Stimulated activated CD4-positive, alpha-beta T cell treated with anti-CD3 and anti-CD28 coated beads, Interleukin-12 subunit alpha, Interleukin-12 subunit beta, amount 100 ng/mL, for 48 hours (primary cell): ENCODE data around the gene LY6G6F.
"Not testable (repeated sequence)": the region's sequence is repeated elsewhere in the genome, so short reads cannot be mapped to it uniquely, and the experiment has no call there.

Experiments used
- DNase-seq, 3 donors: peaks; one replicate each; pipeline ENCODE4 v3.0.0-alpha.2; 2020; ENCODE audit warnings: low read depth in 2 of 3, low spot score in 1 of 3

Gene LY6G6F

GRCh38 chr6:31701666-31702404, 4.8 kb upstream of the LY6G6F start:
- no peak for DNase-seq

- DNase-seq, result peak; percentile 16 to 20 (median 20)
Observed at GRCh38 chr6:31702405-31702818, 4.3 kb upstream of the LY6G6F start.

- peak; percentile 93 to 98 (median 94) for DNase-seq
Observed at GRCh38 chr6:31702819-31703716, 3.6 kb upstream of the LY6G6F start, which contains the start of gene ABHD16A. ABHD16A (minus strand) TSS chr6:31703324; CDS start chr6:31703281, 43 bp downstream.

- no peak for DNase-seq
Observed at GRCh38 chr6:31705931-31706330, 735 bp upstream of the LY6G6F start.

- no peak for DNase-seq
Observed at GRCh38 chr6:31707701-31708100, 1.0 kb downstream of the LY6G6F start.

DNA sequence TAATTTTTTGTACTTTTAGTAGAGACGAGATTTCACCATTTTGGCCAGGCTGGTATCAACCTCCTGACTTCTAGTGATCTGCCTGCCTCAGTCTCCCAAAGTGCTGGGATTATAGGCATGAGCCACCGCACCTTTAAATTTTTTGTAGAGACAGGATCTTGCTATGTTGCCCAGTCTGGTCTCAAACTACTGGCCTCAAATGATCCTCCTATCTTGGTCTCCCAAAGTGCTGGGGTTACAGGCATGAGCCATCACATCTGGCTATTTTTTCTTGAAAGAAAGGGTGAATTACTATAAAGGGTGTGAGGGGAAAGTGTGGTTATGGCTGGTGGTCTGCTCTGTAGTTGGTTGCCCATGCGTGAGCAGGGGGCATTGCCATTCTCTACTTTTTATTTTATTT, 1.6 kb downstream of the LY6G6F start:
- DNase-seq, result no peak

DNA sequence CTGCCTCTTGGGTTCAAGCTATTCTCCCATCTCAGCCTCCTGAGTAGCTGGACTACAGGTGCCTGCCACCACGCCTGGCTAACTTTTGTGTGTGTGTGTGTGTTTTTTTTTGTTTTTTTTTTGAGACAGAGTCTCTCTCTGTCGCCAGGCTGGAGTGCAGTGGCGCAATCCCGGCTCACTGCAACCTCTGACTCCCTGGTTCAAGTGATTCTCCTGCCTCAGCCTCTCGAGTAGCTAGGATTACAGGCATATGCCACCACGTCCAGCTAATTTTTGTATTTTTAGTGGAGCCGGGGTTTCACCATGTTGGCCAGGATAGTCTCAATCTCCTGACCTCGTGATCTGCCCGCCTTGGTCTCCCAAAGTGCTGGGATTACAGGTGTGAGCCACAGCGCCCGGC, 2.5 kb downstream of the LY6G6F start:
- DNase-seq, result not testable (repeated sequence)

- DNase-seq, result no peak
Observed at GRCh38 chr6:31710523-31711219, 4.0 kb downstream of the LY6G6F start.

DNA sequence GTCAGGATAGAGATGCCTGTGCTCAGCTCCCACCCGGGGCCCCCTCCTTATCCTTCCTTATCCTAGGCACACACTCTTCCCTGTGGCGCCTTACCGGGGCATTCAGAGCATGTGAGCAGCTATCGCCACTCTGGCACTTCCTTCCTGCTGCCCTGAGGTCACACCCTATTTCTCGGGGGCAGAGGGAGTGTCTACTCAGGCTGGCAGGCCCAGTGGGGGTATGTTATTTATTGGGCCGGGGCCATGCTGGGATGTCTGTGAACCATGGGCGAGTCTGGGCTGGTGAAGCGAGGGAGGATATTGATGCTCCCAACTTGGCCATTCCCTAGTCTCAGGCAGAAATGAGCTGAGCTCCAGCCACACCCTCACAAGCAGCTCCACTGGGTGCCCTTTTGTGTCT, 4.6 kb downstream of the LY6G6F start:
- no peak for DNase-seq

DNA sequence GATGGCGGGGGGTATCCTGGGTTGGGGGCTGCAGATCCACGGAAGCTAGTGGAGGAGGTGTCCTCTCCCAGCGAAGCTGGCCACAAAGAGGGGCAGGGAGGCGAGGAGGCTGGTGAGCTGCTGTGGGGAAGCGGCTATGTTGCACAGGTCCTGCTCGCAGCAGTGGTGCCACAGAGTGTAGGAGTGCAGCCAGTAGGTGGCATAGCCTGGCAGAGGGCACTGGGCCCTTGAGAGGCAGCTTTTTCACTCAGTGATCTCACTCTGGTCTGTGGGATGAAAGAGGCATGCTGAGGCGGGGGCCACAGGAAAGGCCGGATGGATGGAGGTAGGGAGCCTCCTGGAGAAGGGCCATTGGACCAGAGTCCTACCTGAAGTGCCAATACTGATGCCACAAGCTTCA, 5.6 kb downstream of the LY6G6F start:
- DNase-seq, result no peak

DNA sequence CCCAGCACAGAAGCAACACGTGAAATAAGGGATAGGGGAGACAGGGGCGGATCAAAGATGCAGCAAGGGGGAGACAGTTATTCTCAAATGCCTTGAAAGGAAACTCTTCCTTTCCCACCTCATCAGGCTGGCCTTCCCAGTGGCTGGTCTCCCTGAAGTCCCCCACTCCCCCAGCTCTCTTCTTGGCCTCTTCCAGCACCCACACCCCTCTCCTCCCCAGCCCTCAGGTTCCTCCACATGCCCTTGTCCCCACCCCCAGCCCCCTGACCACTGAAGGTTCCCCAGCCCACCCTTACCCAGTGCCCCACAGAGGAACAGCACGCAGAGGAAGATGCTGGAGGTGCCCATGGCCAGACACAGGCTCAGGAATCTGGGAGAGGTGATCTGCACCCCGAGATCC, 6.8 kb downstream of the LY6G6F start:
- DNase-seq, result no peak

DNA sequence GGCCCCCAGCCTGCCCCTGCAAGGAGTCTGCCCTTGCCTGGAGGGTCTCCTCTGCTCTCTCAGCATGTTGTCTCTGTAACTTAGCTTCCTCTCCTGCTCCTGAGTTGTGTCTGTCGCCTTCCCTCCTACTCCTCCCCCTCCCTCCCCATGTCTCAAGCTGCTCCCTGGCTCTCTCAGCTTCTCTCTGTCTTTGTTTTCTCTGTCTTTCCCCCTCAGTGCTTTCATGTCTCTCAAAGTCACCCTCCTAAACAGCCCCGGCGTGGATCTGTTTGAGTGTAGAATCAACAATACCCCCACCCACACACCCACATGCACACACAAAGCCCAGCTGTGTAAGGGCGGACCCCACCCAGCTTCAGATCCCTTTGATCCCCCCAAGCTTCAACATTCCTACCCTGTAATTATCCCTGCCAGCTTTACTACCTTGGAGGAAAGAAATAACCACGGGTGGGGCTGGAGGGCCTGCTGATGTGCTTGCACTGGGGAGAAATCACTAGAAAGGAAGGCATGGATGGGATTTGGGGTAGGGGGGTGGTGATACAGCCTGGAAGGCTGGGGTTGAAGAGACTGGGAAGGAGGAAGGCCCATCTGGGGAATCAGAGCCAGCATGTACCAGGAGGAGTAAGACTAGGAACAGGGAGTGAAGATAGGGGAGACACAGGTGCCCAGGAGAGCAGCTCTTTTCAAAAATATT, 7.5 kb downstream of the LY6G6F start:
- no peak for DNase-seq

GRCh38 chr6:31715022-31715958, 8.6 kb downstream of the LY6G6F start, which contains the start of gene LY6G6D:
LY6G6D (plus strand) TSS chr6:31715348; CDS start chr6:31715356, 8 bp downstream.
- no peak for DNase-seq

GRCh38 chr6:31717499-31718222, 11.0 kb downstream of the LY6G6F start:
- no peak for DNase-seq

DNA sequence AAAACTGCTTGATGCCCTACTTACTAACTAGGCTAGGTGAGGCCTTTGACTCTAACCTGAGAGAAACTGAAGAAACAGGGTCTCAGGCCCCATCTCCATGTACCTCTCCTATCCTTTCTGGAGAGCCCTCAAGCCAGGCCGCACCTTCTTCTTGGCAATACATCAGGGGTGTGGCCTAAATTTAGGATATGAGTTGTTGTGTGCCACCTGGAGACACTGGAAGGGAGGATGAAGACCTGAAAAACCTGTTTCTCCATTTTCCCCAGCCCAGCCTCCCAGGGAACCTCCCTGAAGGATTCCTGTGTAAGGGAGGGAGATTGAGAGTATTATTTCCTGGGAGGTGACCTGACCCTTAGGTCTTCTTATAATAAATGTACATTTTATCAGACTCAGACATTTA, 11.6 kb downstream of the LY6G6F start:
- DNase-seq, result no peak

DNA sequence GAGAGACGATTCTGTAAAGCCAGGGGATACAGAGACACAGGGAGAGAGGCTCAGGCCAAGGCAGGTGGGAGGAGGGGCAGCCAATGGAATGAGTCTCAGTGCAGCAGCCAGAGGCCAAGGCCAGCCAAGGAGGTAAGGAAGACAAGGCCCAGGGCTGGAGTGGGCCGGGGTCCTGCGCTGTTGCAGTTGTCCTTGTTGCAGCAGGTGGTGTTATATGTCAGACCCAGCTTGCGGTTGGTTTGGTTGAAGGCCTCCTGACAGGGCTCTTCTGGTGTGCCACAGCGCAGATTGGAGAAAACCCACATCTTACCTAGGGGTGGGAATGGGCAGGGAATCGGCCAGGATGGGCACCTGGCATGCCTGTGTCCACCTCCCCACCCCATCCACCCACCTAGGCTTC, 12.3 kb downstream of the LY6G6F start:
- no peak for DNase-seq

GRCh38 chr6:31720196-31720770, 13.6 kb downstream of the LY6G6F start:
- no peak for DNase-seq

DNA sequence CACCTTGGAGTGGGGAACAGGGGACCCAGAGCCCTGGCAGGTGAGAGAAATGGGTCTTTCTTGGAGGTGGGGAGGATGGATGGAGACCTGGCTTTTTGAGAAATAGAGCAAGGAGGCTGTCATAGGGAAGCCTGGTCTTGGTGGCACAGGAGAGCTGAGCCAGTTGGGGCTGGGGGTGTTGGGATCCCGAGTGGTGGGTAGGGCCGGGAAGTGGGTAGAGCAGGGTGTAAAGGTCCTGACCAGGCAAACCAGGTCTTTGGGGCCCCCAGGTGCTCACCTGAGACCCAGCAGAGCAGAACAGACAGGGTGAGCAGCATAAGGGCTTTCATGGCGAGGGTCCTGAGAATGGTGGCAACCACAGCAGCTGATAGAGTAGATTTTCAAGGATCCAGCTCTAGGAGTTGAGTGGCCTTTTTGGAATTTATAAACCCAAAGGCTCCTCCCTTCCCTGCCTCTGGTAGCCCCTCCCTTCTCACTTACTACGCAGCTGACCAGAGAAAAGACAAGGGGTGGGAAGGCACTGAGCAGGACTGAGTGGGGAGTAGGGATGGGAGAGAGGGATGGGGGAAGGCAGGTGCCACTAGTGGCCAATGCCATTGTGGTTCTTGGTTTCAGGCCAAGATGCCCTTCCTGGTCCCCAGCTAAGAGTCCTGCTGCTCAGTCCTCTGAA, 14.8 kb downstream of the LY6G6F start, which contains the start of gene LY6G6C:
Gene LY6G6C (minus strand): TSS at position 396 of the 670 bp plus-strand sequence. CDS start 67 bp downstream, at position 329.
- DNase-seq, result no peak
